HAP-1 (cell line): ENCODE measurements around the gene PDE6C.

Experiments used
- DNase-seq, 2 experiments: peaks; one replicate each; pipeline ENCODE4 v3.0.0-alpha.2; 2016 to 2020; ENCODE audit warnings: low spot score in 2 of 2
- H3K27me3 ChIP-seq: fragments of 250-450 bp; sonication (Bioruptor Pico); 2 replicates; pipeline ENCODE4 v1.5.1; 2020; ENCODE audit warnings: low read depth, mild to moderate bottlenecking, moderate library complexity
- H3K36me3 ChIP-seq: fragments of 250-450 bp; sonication (Bioruptor Pico); replicated peaks from 2 replicates; pipeline ENCODE4 v1.5.1; 2020; ENCODE audit warnings: mild to moderate bottlenecking
- H3K4me1 ChIP-seq: fragments of 250-450 bp; sonication (Bioruptor Pico); 2 replicates; pipeline ENCODE4 v1.5.1; 2020; ENCODE audit warnings: mild to moderate bottlenecking
- H3K4me3 ChIP-seq: fragments of 250-450 bp; sonication (Bioruptor Pico); 2 replicates; pipeline ENCODE4 v1.5.1; 2020; ENCODE audit warnings: mild to moderate bottlenecking, moderate library complexity
- H3K9me3 ChIP-seq: fragments of 250-450 bp; sonication (Bioruptor Pico); 2 replicates; pipeline ENCODE4 v1.5.1; 2020; ENCODE audit warnings: mild to moderate bottlenecking, moderate library complexity
- in situ Hi-C: fragments of 300-500 bp; cut with MboI; formaldehyde crosslinking; loops from 3 replicates; pipeline ENCODE4 v1.14.3; 2020; ENCODE audit warnings: low sequenced_read_pairs, inconsistent platforms, mixed read lengths

PDE6C gene

GRCh38 chr10:93612311-93612710, at the start of gene PDE6C:
Gene PDE6C (plus strand): TSS chr10:93612537. CDS start chr10:93612726, 189 bp downstream.
- H3K27me3 ChIP-seq: peaks cover 4% of the 10 kb centered on the region; the same call in 1 of the 2 replicates
- no peak within 1 kb of the TSS for H3K4me3 ChIP-seq
- H3K9me3 ChIP-seq: no peaks in the 10 kb centered on the region
- no peaks in the 10 kb centered on the region for H3K36me3 ChIP-seq
- no peak for DNase-seq
- in situ Hi-C loops: no loop called here
- no peaks in the 10 kb centered on the region for H3K4me1 ChIP-seq

DNA sequence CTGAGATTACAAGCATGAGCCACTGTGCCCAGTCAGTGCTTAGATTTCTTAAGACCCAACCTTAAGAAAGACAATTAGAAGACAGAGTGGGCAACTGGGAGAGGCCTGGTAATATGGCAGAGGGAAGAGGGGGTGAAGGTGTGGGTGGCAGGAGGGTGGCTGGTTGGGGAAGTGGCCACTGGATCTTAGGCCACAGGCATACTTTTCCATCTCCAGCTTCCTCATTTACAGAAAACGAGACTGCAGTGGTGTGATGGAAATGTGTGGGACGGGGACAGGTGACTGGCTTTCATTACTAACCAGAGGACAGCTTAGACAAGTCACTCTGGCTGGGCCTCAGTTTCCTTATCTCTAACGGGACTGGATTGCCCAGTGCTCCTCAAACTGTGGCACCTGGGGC, 46.9 kb upstream of the PDE6C start:
- Histone ChIP-seq H3K27me3 (peaks cover 12% of the 10 kb centered on the region), H3K9me3 (no peaks in the 10 kb centered on the region), H3K36me3 (no peaks in the 10 kb centered on the region), H3K4me3 (no peak overlapping the region), H3K4me1 (no peaks in the 10 kb centered on the region)
- in situ Hi-C loops: loop anchor here (10.0 kb wide), 1 partner anchor 109 kb away; no protein-coding TSS in a partner anchor
- no peak for DNase-seq

DNA sequence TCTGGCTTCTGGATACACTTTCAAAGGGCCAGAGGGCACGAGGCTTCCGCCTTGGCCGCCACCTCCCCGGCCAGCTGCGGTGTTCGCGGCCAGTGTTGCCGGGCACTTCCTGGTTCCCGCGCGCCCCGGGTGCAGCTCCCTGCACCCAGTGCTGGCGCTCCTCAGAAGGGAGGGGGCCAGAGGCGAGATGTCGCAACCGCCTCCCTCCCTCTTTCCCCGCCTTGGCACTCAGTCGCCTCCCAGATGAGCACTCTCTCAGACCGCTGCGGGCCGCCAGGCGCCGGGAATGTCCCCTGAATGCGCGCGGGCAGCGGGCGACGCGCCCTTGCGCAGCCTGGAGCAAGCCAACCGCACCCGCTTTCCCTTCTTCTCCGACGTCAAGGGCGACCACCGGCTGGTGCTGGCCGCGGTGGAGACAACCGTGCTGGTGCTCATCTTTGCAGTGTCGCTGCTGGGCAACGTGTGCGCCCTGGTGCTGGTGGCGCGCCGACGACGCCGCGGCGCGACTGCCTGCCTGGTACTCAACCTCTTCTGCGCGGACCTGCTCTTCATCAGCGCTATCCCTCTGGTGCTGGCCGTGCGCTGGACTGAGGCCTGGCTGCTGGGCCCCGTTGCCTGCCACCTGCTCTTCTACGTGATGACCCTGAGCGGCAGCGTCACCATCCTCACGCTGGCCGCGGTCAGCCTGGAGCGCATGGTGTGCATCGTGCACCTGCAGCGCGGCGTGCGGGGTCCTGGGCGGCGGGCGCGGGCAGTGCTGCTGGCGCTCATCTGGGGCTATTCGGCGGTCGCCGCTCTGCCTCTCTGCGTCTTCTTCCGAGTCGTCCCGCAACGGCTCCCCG, 45.7 kb upstream of the PDE6C start, which contains the start of gene FFAR4:
Gene FFAR4 (plus strand): TSS at position 231 of the 842 bp plus-strand sequence. CDS start 56 bp downstream, at position 287.
- in situ Hi-C loops: loop anchor here (10.0 kb wide), 1 partner anchor 108 kb away; no protein-coding TSS in a partner anchor
- no peaks in the 10 kb centered on the region for H3K36me3 ChIP-seq
- no peaks in the 10 kb centered on the region for H3K4me1 ChIP-seq
- no peak within 1 kb of the TSS for H3K4me3 ChIP-seq
- H3K27me3 ChIP-seq: peaks cover 19% of the 10 kb centered on the region
- DNase-seq: no peak
- no peaks in the 10 kb centered on the region for H3K9me3 ChIP-seq

DNA sequence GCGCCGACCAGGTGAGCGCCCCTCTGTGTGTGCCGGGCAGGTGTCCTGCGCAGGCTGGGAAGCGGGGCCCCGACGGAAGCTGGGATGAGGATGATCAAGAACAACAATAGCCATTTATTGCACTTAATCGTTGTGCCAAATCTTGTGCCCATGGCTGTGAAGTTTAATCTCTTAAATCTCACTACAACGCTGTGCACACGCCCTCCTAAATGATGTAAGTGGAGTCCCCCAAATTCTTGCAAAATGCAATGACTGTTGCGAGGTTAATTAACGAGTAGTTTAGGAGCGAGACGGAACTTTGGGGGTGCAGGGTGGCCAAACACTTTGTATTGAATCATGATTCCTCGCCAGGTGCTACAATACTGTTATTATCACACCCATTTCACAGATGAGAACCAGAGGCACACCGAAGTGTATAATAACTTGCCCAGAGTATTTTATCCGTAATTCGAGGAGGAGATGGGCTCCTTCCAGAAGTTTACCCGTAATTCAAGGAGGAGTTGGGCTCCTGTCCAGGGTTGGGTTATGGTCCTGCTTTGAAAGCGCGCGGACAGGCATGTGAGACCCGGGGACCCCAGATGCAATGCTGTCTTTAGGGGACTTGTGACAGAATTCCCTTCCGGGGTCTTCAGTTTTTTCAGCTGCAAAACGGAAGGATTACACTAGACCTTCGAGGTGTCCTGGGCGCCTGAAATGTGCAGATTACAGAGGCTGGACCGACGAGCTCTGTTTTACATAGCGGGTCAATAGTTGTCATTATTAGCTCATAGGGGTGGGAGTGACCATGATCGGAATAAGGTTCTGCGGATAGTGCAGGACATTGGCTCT, 44.8 kb upstream of the PDE6C start:
- no peaks in the 10 kb centered on the region for H3K4me1 ChIP-seq
- no peak for DNase-seq
- no peak overlapping the region for H3K4me3 ChIP-seq
- peaks cover 23% of the 10 kb centered on the region for H3K27me3 ChIP-seq
- in situ Hi-C loops: loop anchor here (10.0 kb wide), 1 partner anchor 107 kb away; no protein-coding TSS in a partner anchor
- H3K36me3 ChIP-seq: no peaks in the 10 kb centered on the region
- H3K9me3 ChIP-seq: no peaks in the 10 kb centered on the region

DNA sequence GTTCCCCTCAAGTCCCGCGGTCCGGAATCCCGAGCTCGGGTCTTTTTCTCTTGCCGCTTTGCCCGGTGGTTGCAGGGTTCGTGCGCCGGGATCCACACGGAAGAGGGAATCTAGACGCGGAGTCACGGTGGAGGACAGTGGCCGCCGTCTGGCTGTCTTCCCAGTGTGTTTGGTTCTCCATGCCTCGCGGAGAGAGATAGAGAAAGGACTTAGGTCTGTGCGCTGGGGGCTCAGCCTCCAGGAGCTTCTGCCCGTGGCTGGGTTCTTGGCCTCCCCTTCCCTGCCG, 44.3 kb upstream of the PDE6C start:
- peaks cover 27% of the 10 kb centered on the region for H3K27me3 ChIP-seq

GRCh38 chr10:93570383-93570782, 42.0 kb upstream of the PDE6C start:
- Histone ChIP-seq H3K9me3 (no peaks in the 10 kb centered on the region), H3K4me1 (no peaks in the 10 kb centered on the region), H3K4me3 (no peak overlapping the region), H3K27me3 (peaks cover 34% of the 10 kb centered on the region), H3K36me3 (no peaks in the 10 kb centered on the region)
- DNase-seq: no peak
- in situ Hi-C loops: no loop called here

More for the DNA sequence above, 44.3 kb upstream of the PDE6C start:
- H3K36me3 ChIP-seq: no peaks in the 10 kb centered on the region
- no peaks in the 10 kb centered on the region for H3K9me3 ChIP-seq
- no peak overlapping the region for H3K4me3 ChIP-seq
- DNase-seq: no peak
- in situ Hi-C loops: loop anchor here (10.0 kb wide), 1 partner anchor 107 kb away; no protein-coding TSS in a partner anchor
- no peaks in the 10 kb centered on the region for H3K4me1 ChIP-seq

DNA sequence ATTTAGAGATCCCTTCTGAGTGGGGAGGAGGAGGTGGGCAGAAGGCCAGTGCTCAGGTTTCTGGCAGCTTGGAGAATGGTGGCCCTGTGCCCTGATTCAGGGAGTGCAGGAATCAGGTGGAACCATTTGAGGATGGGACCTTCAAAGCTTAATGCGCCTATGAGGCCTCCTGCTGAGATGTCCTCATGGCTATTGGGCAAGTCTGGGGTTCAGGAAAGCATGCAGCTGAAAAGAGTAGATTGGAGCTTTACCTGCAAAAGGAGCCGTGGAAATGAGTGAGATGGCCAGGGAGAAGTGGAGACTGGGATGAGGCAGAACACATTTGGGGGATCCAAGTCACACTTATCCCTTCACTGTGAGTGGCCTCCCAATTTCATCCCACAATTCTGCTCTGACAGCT, 39.7 kb upstream of the PDE6C start:
- H3K4me3 ChIP-seq: no peak overlapping the region
- no peaks in the 10 kb centered on the region for H3K9me3 ChIP-seq
- H3K27me3 ChIP-seq: peaks cover 29% of the 10 kb centered on the region
- no peak for DNase-seq
- in situ Hi-C loops: no loop called here
- no peaks in the 10 kb centered on the region for H3K36me3 ChIP-seq
- H3K4me1 ChIP-seq: no peaks in the 10 kb centered on the region

DNA sequence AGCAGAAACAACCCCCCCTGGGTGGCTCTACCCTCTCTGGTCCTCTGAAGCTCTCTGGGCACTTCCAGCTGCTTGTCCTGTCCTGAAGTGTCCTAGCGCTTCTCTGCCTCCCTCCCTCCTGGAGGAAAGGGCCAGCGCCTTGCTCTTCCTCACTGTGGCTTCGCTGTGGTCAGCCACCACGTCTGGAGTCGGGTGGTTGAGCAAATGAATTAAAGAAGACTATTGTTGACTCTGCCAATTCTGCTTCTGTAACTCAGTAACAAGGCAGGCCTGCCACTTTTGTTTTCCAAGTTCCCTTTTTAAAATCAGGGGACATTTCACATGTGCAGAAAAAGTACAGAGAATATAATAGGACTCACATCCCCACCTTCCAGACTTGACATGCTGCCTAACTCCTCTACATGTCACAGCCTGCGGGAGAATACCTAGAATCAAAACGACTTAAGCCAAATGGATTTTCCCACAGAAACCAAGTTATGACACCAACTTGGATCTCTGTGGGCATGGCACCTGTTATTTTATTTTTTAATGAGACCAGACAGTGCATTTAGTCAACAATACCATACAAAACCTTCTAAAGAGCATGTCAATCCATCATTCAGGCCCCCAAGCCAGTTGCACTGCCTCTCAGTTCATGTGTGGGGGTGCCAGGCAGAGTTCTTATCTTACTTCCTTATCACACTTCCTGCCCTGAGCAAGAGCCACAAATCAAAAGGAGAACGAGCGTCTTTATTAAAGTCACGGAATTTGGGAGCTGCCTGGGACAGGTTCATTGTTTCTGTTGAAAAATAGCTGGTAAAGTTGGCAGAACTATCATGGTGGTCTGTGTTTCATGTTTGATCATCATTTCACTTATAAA, 39.1 kb upstream of the PDE6C start:
- peaks cover 29% of the 10 kb centered on the region for H3K27me3 ChIP-seq
- in situ Hi-C loops: no loop called here
- no peaks in the 10 kb centered on the region for H3K4me1 ChIP-seq
- H3K4me3 ChIP-seq: no peak overlapping the region
- no peak for DNase-seq
- no peaks in the 10 kb centered on the region for H3K9me3 ChIP-seq
- no peaks in the 10 kb centered on the region for H3K36me3 ChIP-seq

- H3K36me3 ChIP-seq: no peaks in the 10 kb centered on the region
- peaks cover 29% of the 10 kb centered on the region for H3K27me3 ChIP-seq
- H3K4me3 ChIP-seq: no peak overlapping the region
- no peak for DNase-seq
- H3K9me3 ChIP-seq: no peaks in the 10 kb centered on the region
- in situ Hi-C loops: no loop called here
- no peaks in the 10 kb centered on the region for H3K4me1 ChIP-seq
These were observed 38.4 kb upstream of the PDE6C start for GRCh38 chr10:93573924-93574323.

DNA sequence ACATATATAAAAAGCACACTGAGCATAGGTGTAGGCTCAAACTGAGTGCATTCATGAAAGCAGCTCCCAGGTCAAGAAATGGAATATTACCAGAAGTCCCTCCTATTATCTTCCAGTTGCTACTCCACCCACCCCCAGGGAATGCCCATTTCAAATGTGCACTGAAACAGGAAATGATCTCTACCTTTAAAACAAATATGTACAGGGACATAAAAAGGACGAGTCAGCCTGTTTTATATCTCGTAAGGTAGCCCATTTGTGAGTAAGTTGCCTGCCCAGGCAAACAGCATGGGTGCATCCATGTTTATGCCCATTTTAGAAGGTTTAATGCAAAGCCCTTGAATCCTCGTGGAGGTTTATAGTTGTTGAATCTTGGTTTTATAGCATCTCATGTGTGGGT, 35.4 kb upstream of the PDE6C start:
- Histone ChIP-seq H3K36me3 (no peaks in the 10 kb centered on the region), H3K4me1 (no peaks in the 10 kb centered on the region), H3K27me3 (peaks cover 22% of the 10 kb centered on the region), H3K9me3 (no peaks in the 10 kb centered on the region), H3K4me3 (no peak overlapping the region)
- in situ Hi-C loops: no loop called here
- no peak for DNase-seq

GRCh38 chr10:93577565-93577964, 34.8 kb upstream of the PDE6C start:
- Histone ChIP-seq H3K4me1 (no peaks in the 10 kb centered on the region), H3K27me3 (peaks cover 18% of the 10 kb centered on the region), H3K36me3 (no peaks in the 10 kb centered on the region), H3K9me3 (no peaks in the 10 kb centered on the region), H3K4me3 (no peak overlapping the region)
- no peak for DNase-seq
- in situ Hi-C loops: no loop called here

GRCh38 chr10:93579089-93579488, 33.2 kb upstream of the PDE6C start:
- in situ Hi-C loops: no loop called here
- H3K36me3 ChIP-seq: no peaks in the 10 kb centered on the region
- no peak for DNase-seq
- H3K4me1 ChIP-seq: no peaks in the 10 kb centered on the region
- no peak overlapping the region for H3K4me3 ChIP-seq
- no peaks in the 10 kb centered on the region for H3K9me3 ChIP-seq
- H3K27me3 ChIP-seq: peaks cover 9% of the 10 kb centered on the region; the same call in 1 of the 2 replicates

- no peak for DNase-seq
- no peaks in the 10 kb centered on the region for H3K36me3 ChIP-seq
- in situ Hi-C loops: no loop called here
- no peaks in the 10 kb centered on the region for H3K9me3 ChIP-seq
- H3K4me3 ChIP-seq: no peak overlapping the region
- H3K27me3 ChIP-seq: peaks cover 6% of the 10 kb centered on the region; the same call in 1 of the 2 replicates
- H3K4me1 ChIP-seq: no peaks in the 10 kb centered on the region
These were observed 32.2 kb upstream of the PDE6C start for GRCh38 chr10:93579985-93580711.
